GM12865 (cell line): ENCODE results near the gene NRP1.
A peak's percentile ranks its signal among the peaks of the same experiment; 100 is the strongest.

Experiments
- DNase-seq: peaks from one replicate; pipeline ENCODE4 v3.0.0; 2010; ENCODE audit warnings: low read depth
- H3K4me3 ChIP-seq: 2 replicates; pipeline ENCODE4 v1.5.1; 2011; ENCODE audit warnings: mild to moderate bottlenecking, low read depth, low read length, control low read depth
- TF ChIP-seq, protein P1 (sequence below): IDR thresholded peaks from 2 replicates; pipeline ENCODE4 v1.5.1; 2011; ENCODE audit warnings: low read length, control low read depth, low read depth, inconsistent platforms; ENCODE audit not compliant: insufficient read depth; ENCODE audit errors: missing control alignments

NRP1 gene

DNA sequence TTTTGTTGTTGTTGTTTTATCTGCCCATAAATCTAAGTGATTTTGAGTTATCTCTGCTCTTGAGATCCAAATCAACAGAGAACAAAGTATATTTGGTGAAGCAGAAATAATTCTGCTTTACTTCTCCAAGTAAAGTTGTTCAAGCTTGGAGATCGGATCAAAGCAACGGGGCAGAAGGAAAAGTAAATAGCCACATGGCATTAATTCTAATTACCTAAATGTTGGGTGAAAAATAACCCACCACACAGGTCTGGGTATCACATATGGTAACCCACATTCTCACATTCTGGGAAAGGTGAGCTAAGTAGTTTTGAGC, 3.1 kb downstream of the NRP1 start:
- H3K4me3 ChIP-seq = no peak overlapping the region
- TF ChIP-seq, protein P1, sequence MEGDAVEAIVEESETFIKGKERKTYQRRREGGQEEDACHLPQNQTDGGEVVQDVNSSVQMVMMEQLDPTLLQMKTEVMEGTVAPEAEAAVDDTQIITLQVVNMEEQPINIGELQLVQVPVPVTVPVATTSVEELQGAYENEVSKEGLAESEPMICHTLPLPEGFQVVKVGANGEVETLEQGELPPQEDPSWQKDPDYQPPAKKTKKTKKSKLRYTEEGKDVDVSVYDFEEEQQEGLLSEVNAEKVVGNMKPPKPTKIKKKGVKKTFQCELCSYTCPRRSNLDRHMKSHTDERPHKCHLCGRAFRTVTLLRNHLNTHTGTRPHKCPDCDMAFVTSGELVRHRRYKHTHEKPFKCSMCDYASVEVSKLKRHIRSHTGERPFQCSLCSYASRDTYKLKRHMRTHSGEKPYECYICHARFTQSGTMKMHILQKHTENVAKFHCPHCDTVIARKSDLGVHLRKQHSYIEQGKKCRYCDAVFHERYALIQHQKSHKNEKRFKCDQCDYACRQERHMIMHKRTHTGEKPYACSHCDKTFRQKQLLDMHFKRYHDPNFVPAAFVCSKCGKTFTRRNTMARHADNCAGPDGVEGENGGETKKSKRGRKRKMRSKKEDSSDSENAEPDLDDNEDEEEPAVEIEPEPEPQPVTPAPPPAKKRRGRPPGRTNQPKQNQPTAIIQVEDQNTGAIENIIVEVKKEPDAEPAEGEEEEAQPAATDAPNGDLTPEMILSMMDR = no peak
- no peak for DNase-seq

DNA sequence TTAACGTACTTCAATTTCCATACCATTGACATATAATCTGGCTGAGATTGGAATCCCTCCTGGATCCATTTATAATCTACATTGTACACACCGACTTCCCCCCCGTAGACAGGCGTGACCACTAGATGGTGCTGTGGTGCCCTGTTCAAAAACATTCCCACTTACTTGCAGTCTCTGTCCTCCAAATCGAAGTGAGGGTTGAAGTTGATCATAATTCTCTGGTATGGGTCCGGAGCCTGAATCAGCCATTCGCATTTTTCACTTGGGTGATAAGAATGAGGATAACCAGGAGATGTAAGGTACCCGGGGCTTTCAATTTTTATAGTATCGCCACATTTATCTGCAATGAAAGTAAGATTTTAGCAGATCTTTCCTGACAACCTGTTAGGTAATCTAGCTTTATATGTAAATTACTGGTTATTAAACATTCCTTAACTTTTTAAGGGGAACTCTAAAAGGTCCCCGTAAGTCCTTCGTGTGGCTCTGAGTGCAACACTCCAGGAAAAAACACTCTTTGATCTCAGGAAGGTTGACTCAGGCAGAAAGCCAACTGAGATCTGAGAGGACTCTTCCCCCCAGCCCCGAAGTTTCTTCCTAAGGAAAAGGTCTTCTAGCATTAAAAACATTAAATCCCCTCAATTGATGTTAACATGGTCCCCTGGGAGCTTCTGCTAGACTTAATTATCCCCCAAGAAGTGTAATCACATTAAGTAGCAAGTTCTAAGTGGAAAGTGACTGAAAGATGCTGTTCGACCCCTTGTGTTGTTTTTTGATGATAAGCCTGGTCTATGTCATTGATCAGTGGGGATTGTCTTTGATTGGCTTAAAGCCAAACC, 3.7 kb downstream of the NRP1 start:
- peak; percentile 78 for DNase-seq
- H3K4me3 ChIP-seq = no peak overlapping the region

DNA sequence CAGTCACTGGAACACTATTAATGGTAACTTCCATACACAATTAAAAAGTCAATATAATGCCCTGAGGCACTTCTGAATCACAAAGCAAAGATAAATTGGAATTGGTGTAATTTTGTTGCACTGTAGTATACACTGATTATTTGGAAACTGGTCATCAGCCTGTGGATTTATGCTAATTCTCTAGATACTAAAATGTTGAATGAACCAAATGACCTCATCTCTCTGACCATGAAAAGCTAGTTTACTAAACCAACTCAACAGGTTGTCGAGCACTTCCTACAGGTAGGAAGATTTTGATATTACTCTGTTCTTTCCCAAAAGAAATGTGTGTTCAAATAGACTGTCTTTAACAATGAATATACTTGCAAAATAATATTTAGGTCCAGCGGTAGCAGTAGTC, 5.3 kb downstream of the NRP1 start:
- H3K4me3 ChIP-seq = no peak overlapping the region
- TF ChIP-seq, protein P1 = no peak
- DNase-seq = no peak

More for the DNA sequence above, 3.7 kb downstream of the NRP1 start:
- TF ChIP-seq, protein P1 = peak; percentile 93

DNA sequence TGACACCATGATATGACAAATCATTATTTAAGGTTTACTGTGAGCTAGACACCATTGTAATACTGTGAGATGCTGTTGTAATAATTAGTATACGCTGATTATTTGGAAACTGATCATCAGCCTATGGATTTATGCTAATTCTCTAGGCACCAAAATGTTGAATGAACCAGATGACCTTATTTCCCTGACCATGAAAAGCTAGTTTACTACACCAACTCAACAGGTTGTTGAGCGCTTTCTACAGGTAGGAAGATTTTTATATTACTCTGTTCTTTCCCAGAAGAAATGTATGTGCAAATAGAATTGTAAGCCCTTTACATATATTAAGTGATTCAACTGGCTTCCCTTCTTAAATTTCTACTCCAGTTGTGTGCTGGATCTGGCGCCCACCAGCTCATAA, 6.2 kb downstream of the NRP1 start:
- no peak for DNase-seq
- H3K4me3 ChIP-seq = no peak overlapping the region
- TF ChIP-seq, protein P1 = no peak

DNA sequence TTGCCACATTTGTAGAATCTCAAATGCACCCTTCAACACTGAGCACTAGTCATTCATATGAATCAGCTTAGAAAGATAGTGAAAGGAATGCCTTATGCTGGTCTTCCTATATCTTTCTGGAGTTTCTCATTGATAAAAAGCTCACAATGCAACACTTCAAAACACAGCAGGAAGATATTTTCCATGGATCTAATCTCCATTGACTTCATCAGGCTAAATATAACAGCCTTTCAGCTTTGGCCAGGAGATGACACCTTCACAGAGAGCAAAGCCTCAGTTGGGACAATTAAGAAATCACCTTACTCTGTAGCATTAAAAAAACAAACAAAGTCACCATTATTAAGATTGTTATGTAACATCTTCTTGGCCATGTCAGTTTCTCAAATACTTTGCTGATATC, 6.7 kb downstream of the NRP1 start:
- no peak overlapping the region for H3K4me3 ChIP-seq
- DNase-seq = no peak
- TF ChIP-seq, protein P1 = no peak

DNA sequence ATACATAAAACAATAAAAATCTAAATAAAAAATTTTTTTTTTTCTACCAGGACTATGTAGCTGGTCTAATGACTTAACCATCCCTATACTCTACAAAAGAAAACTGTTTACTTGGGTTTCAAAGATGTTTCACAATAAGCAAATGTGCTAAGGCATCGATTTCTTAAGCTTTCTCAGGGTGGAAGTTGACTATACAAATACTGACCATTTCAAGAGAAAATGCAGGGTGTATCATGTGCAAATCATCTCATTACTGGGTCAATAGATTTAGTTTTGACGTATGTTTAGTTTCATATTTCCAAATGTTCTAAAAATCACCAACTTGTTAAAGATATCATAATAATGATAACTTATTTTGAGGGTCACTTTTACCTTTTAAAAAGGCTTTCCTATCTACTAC, 7.5 kb downstream of the NRP1 start:
- TF ChIP-seq, protein P1 = no peak
- no peak overlapping the region for H3K4me3 ChIP-seq
- DNase-seq = no peak

DNA sequence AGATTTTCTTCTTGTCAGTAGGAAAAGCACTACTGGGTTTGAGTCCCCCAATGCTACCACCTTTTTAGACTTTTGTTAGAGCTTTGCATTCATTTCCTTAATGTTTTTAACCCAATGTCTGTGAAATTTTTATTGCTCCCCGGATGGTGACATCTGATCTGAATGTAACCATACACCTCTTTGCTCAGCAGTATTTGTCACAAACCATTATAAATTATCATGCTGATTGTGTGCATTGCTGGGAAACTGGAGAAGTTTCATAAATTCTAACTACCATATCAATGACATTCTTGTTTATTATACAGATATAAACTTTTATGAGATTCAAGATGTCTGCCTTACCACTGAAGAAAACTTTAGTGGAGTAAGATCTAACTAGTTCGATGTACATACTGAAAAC, 8.5 kb downstream of the NRP1 start:
- DNase-seq = no peak
- no peak overlapping the region for H3K4me3 ChIP-seq
- TF ChIP-seq, protein P1 = no peak
